ENCODE results near the gene RYK.
"Not testable (repeated sequence)": the region's sequence is repeated elsewhere in the genome, so short reads cannot be mapped to it uniquely, and the experiment has no call there.

The RYK gene

GRCh38 chr3:134253475-134254226 is 3.0 kb upstream of the RYK start:
- DNase-seq: no peak

GRCh38 chr3:134252766-134253165 is 2.1 kb upstream of the RYK start:
- no peak for DNase-seq

GRCh38 chr3:134251731-134252391 is 1.2 kb upstream of the RYK start:
- DNase-seq: no peak

- DNase-seq: peak; percentile 76
These were observed 533 bp downstream of the RYK start for GRCh38 chr3:134249935-134250716.

GRCh38 chr3:134249296-134249841 is 1.3 kb downstream of the RYK start:
- no peak for DNase-seq

- DNase-seq: no peak
These were observed 5.7 kb downstream of the RYK start for GRCh38 chr3:134244921-134245320.

- DNase-seq: no peak
These were observed 7.7 kb downstream of the RYK start for GRCh38 chr3:134242649-134243617.

GRCh38 chr3:134239538-134239937 is 11.1 kb downstream of the RYK start:
- no peak for DNase-seq

GRCh38 chr3:134237454-134238145 is 13.1 kb downstream of the RYK start:
- no peak for DNase-seq

- DNase-seq: no peak
These were observed 14.0 kb downstream of the RYK start for GRCh38 chr3:134236505-134237170.

- DNase-seq: no peak
These were observed 15.0 kb downstream of the RYK start for GRCh38 chr3:134235577-134236076.

GRCh38 chr3:134232951-134233350 is 17.7 kb downstream of the RYK start:
- DNase-seq: no peak

- DNase-seq: no peak
These were observed 18.5 kb downstream of the RYK start for GRCh38 chr3:134232151-134232550.

- no peak for DNase-seq
These were observed 19.5 kb downstream of the RYK start for GRCh38 chr3:134231131-134231530.

GRCh38 chr3:134229038-134229437 is 21.6 kb downstream of the RYK start:
- DNase-seq: no peak

GRCh38 chr3:134228479-134228878 is 22.2 kb downstream of the RYK start:
- no peak for DNase-seq

- DNase-seq: no peak
These were observed 22.6 kb downstream of the RYK start for GRCh38 chr3:134228035-134228434.

GRCh38 chr3:134224796-134225156 is 25.9 kb downstream of the RYK start:
- DNase-seq: not testable (repeated sequence)

- DNase-seq: no peak
These were observed 27.8 kb downstream of the RYK start for GRCh38 chr3:134222835-134223234.

- DNase-seq: no peak
These were observed 33.8 kb downstream of the RYK start for GRCh38 chr3:134216851-134217250.
